Dedifferentiated amniotic fluid mesenchymal stem cell (primary cell): ENCODE results near the gene VAMP8.
"Not testable (repeated sequence)": the region's sequence is repeated elsewhere in the genome, so short reads cannot be mapped to it uniquely, and the experiment has no call there.

Source experiments
- DNase-seq: peaks from one replicate; pipeline ENCODE4 v3.0.0-alpha.2; 2016; ENCODE audit errors: extremely low spot score

Gene VAMP8

DNA sequence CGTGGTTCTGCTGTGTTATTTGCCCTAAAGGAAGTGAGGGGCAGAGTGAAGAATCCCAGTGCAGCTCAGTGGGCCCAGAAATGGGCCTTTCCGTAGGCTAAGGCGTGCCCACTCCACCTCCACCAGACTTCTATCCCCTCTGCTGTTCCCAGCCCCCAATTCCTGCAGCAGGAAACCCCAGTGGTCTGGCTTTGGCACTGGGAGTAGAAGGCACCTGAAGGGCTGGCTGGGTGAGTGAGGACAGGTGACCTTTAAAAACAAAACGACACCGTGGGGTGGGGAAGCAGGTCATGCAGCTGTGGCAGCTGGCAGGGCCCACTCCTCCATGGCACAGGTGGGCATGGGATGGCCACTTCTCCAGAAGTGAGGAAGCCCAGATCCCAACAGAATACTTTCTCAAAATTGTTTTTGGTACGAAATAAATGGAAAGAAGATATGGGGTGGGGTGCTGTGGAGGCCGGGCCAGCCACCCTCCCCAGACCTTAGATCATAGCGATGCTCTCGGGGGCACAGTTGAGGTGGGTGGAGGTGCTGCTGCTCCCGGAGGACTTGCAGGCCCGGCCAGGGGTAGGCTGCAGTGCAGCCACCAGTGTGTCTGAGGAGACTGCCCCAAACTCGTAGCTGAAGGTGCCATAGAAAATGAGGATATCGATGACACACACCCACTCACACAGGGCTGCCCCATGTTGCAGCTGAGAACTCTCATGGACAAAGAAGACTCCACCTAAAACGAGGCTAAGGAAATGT, 21.4 kb downstream of the VAMP8 start:
- no peak for DNase-seq

DNA sequence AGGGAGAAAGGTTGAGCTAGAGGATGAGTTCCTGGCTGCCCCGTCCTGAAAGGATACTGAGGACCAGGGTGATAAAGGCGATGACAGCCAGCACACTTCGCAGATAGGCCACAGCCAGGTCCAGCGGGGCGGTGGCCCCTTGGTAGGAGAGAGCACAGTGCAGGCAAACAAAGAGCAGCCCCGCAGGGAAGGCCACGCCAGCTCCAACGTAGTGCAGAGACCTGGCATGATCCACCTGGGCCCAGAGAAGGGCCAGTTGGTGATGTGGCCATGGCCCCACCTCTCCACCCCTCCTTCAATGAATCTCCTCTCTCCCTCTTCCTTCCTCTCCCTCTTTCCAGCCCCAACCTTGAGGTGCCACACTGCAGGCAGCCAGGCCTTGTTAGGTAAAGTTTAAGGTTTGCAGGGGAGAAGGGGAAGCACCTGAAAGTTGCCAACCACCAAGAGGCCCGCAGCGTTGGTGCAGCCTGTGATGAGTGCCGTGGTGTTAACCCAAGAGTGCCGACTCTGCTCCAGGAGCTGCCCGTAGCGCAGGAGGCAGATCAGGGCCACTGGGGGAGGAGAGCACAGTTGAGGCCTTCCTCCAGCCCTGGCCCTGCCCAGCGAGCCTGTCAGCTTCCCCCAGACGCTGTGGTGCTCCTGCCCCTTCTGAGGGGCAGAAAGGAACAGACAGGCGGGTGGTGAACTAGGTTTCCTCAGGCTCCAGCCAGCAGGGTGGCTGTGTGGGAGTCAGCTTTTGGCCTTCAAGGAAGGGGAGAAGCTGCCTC, 22.3 kb downstream of the VAMP8 start:
- no peak for DNase-seq

DNA sequence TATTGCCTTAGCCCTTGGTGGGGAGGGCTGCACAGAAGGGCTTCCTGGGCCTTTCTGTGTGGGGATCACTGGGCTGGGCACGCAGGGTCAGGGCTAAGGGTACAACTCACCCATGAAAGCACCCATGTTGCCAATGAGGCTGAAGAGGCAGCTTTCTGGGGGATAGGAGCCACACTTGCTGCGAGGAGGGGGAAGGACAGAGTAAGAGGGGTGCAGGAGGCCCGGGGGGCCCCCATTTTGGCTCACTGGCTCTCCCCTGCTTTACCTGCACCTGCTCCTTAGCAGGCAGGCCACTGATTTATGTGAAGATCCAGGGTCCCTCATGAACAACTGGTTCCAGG, 22.8 kb downstream of the VAMP8 start:
- DNase-seq, result no peak

- DNase-seq, result no peak
These were observed 23.8 kb downstream of the VAMP8 start for GRCh38 chr2:85600951-85601770.

DNA sequence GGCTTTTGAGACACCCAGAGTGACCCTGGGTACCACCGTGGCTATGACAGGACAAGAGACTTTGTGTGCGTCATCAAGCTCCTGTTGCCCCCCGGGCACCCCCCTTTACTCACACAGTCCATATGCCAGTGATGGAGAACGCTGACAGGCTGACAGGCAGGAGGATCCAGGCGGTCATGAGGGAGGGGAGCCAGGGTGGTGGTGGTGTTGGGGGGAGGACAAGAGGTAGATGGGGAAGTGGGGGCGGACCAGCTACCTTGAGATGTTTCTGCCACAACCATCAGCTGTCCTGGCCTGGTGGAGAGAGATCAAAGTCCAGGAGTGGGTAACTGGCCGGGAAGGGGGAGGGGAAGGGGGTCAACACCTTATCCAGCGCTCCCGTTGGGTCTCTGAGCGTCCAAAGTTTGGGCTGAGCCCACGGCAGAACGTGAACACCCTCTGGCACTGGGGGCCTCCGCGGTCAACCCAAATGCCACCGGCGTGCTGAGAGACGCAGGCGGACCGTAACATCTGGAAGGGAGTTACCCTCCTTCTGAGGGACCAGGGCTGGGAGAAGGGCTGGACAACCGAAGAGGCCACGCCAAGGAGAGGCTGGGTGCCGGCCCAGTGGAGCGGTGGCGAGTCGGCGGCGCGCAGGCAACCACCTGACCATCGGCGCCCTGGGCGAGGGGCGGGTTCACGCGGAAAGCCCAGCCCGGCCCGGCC, 24.5 kb downstream of the VAMP8 start:
- DNase-seq, result peak; percentile 50

GRCh38 chr2:85602476-85603234, 25.3 kb downstream of the VAMP8 start, which contains the start of gene TMEM150A:
TMEM150A (minus strand) TSS chr2:85602698; CDS start chr2:85601948, 750 bp downstream.
- DNase-seq, result peak; percentile 79

GRCh38 chr2:85604133-85604444, 26.7 kb downstream of the VAMP8 start:
- not testable (repeated sequence) for DNase-seq

DNA sequence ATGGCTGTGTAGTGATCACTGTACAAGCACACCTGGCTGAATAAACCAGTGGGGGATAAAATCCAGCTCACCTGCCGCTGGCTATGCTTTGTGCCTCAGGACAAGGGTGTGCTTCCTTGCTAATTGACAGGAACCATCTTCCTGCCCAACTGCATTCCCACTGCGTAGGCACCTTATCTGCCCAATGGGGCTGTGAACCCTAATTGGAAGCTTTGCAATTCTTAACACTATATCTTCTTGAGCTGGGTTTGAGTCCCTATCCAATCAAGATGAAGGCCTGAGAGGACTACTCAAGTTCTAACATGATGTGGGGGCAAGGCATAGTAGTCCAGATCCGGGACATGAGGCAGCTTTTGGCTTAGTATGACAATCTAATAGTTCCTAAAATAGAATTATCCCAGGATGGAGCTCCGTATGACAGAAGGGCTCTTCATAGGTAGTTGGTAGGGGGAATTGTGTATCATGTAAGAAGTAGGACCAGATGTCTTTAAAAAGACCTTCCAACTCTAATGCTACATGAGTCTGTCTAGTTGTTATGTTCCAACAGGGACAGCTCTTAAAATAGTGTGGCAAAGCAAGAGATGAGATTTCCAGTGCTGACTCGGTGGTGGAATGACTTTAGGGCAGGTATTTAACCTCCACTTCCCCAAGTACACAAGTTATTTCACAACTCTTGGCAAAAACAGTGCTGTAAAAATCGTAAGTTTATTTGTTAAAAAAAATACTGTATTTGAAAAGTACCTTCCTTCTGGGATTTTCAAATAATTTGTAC, 27.4 kb downstream of the VAMP8 start:
- no peak for DNase-seq

- DNase-seq, result peak; percentile 87
These were observed 28.2 kb downstream of the VAMP8 start for GRCh38 chr2:85605406-85606115.

DNA sequence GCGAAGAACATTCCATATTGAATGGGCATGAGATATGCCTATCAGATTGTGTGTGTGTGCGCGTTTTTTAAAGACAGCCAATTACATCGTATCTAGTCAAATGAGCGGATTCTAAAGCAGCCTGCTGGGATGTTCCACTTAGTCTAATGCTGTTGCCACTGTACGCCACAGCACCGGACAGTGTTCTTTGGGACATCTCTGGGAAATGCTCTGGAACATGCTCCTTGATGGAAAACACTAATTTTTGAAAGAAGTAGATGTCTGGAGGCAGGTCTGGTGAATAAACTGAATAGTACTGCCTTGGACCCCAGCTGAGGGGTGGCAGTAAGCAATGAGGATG, 28.7 kb downstream of the VAMP8 start:
- no peak for DNase-seq

- DNase-seq, result no peak
These were observed 30.2 kb downstream of the VAMP8 start for GRCh38 chr2:85607268-85608215.

GRCh38 chr2:85611217-85611704, 33.9 kb downstream of the VAMP8 start:
- DNase-seq, result no peak

GRCh38 chr2:85611705-85612587, 34.6 kb downstream of the VAMP8 start, which contains the start of gene C2orf68:
C2orf68 (minus strand) TSS chr2:85612066; CDS start chr2:85611984, 82 bp downstream.
- DNase-seq, result peak; percentile 85

DNA sequence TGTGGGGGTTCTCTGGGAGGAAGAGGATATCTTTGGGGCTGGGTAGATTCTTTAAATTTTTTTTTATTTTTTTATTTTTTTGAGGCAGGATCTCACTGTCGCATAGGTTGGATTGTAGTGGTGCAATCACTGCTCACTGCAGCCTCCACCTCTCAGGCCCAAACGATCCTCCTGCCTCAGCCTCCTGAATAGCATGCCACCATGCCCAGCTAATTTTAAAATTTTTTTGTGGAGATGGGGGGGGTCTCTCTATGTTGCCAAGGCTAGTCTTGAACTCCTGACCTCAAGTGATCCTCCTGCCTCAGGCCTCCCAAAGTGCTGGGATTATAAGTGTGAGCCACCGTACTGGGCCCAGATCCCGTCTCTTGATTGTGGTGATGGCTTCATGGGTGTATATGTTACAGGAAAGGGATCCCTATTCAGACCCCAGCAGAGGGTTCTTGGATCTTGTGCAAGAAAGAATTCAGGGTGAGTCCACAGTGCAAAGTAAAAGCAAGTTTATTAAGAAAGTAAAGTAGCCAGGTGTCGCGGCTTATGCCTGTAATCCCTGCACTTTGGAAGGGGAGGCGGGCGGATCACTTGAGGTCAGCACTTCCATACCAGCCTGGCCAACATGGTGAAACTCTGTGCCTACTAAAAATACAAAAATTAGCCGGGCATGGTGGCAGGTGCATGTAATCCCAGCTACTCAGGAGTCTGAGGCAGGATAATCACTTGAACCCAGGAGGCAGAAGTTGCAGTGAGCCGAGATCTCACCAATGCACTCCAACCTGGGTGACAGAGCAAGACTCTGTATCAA, 36.5 kb downstream of the VAMP8 start:
- no peak for DNase-seq

DNA sequence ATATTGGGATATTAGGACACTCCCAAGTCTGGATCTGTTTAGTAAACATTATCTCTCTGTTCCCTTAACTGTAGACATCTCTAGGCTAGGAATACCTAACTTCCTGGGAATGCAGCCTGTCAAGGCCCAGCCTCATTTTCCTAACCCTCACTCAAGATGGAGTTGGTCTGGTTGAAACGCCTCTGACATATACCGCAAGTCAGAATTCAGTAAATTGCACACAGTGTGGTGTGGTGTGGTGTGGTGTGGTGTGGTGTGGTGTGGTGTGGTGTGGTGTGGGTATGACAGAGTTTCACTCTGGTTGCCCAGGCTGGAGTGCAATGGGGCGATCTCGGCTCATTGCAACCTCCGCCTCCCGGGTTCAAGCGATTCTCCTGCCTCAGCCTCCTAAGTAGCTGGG, 37.4 kb downstream of the VAMP8 start:
- DNase-seq, result not testable (repeated sequence)

GRCh38 chr2:85615413-85615728, 38.0 kb downstream of the VAMP8 start:
- no peak for DNase-seq

DNA sequence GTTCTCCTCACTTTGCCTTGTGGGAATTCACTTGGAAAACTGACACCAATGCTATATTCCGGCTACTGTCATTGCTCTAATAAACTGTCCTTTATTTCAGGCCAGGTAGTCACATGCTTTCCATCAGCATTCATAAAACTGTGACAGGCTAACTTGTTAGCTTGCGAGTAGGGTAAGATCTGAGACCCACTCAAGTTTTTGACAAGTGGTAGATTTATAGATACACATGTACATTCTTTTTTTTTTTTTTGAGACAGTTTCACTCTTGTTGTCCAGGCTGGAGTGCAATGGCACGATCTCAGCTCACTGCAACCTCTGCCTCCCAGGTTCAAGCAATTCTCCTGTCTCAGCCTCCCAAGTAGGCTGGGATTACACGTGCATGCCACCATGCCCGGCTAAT, 40.3 kb downstream of the VAMP8 start:
- DNase-seq, result not testable (repeated sequence)
